ENCODE data around the gene MPHOSPH8.

DNA sequence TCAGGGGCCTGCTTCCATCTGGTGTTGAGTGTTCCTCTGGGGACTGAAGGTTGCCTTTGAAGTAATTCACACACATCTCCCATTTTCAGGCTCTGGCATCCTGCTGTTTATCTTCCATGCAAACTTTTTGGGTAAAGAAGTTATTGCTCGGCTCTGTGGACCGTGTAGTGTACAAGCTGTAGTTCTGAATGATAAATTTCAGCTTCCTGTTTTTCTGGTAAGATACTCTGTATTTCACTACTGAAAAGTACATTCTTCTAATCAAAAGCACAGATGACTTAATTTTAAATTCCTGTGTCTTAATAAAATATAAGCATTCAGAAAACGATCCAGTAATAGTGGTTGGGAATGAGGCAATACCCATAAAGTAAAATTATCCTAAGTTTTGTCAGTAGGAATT lies 36.7 kb downstream of the MPHOSPH8 start:
- TF ChIP-seq, protein P1, sequence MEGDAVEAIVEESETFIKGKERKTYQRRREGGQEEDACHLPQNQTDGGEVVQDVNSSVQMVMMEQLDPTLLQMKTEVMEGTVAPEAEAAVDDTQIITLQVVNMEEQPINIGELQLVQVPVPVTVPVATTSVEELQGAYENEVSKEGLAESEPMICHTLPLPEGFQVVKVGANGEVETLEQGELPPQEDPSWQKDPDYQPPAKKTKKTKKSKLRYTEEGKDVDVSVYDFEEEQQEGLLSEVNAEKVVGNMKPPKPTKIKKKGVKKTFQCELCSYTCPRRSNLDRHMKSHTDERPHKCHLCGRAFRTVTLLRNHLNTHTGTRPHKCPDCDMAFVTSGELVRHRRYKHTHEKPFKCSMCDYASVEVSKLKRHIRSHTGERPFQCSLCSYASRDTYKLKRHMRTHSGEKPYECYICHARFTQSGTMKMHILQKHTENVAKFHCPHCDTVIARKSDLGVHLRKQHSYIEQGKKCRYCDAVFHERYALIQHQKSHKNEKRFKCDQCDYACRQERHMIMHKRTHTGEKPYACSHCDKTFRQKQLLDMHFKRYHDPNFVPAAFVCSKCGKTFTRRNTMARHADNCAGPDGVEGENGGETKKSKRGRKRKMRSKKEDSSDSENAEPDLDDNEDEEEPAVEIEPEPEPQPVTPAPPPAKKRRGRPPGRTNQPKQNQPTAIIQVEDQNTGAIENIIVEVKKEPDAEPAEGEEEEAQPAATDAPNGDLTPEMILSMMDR (IDR thresholded peaks at IDR 0.05): no peak
- no peak for TF ChIP-seq POLR2A (IDR thresholded peaks at IDR 0.05)

All from esophagus squamous epithelium (tissue), 4 donors.